ENCODE measurements around the gene DMAC2.
A peak's percentile ranks its signal among the peaks of the same experiment; 100 is the strongest.
"Not testable (repeated sequence)": the region's sequence is repeated elsewhere in the genome, so short reads cannot be mapped to it uniquely, and the experiment has no call there.

DMAC2 gene

GRCh38 chr19:41442473-41443355 is 3.0 kb upstream of the DMAC2 start, which contains the start of gene ERICH4:
Gene ERICH4 (plus strand): TSS chr19:41443156. CDS start chr19:41443170, 14 bp downstream.
- no peak for DNase-seq (ENCODE audit: low read depth in 2 of 2)

- no peak for DNase-seq (ENCODE audit: low read depth in 2 of 2)
Measured at GRCh38 chr19:41441321-41441945, 1.7 kb upstream of the DMAC2 start.

- no peak for DNase-seq (ENCODE audit: low read depth in 2 of 2)
Measured at GRCh38 chr19:41437944-41438574, 1.7 kb downstream of the DMAC2 start.

GRCh38 chr19:41436674-41436951 is 3.1 kb downstream of the DMAC2 start:
- DNase-seq (ENCODE audit: low read depth in 2 of 2) = no peak

- DNase-seq (ENCODE audit: low read depth in 2 of 2) = no peak
Measured at GRCh38 chr19:41435936-41436673, 3.6 kb downstream of the DMAC2 start.

GRCh38 chr19:41435376-41435775 is 4.3 kb downstream of the DMAC2 start:
- not testable (repeated sequence) for DNase-seq (ENCODE audit: low read depth in 2 of 2)

GRCh38 chr19:41434450-41434849 is 5.3 kb downstream of the DMAC2 start:
- DNase-seq (ENCODE audit: low read depth in 2 of 2) = no peak

- no peak for DNase-seq (ENCODE audit: low read depth in 2 of 2)
Measured at GRCh38 chr19:41433171-41433570, 6.5 kb downstream of the DMAC2 start.

- DNase-seq (ENCODE audit: low read depth in 2 of 2) = no peak
Measured at GRCh38 chr19:41431426-41432386, 8.0 kb downstream of the DMAC2 start.

- DNase-seq (ENCODE audit: low read depth in 2 of 2) = no peak
Measured at GRCh38 chr19:41430922-41431321, 8.8 kb downstream of the DMAC2 start.

GRCh38 chr19:41428481-41428859 is 11.2 kb downstream of the DMAC2 start:
- no peak for DNase-seq (ENCODE audit: low read depth in 2 of 2)

- peak in 1 of 2 donors; percentile 12 for DNase-seq (ENCODE audit: low read depth in 2 of 2)
Measured at GRCh38 chr19:41427647-41428480, 11.8 kb downstream of the DMAC2 start.

- no peak for DNase-seq (ENCODE audit: low read depth in 2 of 2)
Measured at GRCh38 chr19:41426952-41427646, 12.6 kb downstream of the DMAC2 start, which contains the start of gene B3GNT8. Gene B3GNT8 (minus strand): TSS chr19:41427374. CDS start chr19:41426778, 596 bp downstream.

- no peak for DNase-seq (ENCODE audit: low read depth in 2 of 2)
Measured at GRCh38 chr19:41426116-41426841, 13.4 kb downstream of the DMAC2 start.

GRCh38 chr19:41425174-41426115 is 14.3 kb downstream of the DMAC2 start:
- DNase-seq (ENCODE audit: low read depth in 2 of 2) = no peak

- no peak for DNase-seq (ENCODE audit: low read depth in 2 of 2)
Measured at GRCh38 chr19:41424335-41425173, 15.2 kb downstream of the DMAC2 start.

GRCh38 chr19:41422955-41423354 is 16.8 kb downstream of the DMAC2 start:
- no peak for DNase-seq (ENCODE audit: low read depth in 2 of 2)
